ENCODE data around the gene CDH4.

CDH4 gene

DNA sequence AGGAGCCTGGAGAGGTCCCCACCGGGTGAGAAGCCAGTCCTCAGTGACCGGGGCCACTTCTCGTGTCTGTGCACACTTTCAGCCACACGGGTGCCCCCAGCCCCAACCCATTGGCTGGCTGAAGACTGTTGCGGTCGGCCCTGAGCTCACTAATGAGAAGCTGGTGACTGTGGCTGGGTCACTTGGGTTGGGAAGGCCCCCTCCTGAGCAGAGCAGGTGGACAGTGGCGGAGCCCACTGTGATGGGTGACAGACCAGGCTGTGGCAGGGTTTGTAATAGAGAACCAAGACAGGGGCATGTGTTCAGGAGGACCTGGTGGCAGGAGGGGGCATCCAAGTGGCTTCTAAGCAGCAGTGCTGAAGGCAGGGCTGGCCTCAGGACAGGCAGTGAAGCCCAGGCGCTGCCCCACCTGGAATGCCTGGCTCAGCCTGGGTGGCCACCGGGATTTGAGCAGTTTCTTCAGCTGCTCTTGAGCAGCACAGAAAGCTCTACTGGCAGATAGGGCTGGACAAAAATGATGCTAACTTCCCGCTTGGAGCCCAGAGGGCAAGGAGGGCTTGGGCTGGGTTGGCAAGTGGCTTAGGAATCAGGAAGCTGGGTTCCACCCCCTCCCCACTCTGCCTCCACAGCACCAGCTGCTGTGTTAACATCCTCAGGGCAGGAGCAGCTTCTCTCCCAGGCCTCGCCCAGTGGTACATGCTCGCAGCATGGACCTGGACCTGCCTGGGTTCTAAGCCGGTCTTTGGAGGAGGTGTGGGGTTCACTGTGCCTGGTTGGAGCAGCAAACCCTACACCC, 256.4 kb downstream of the CDH4 start:
- Histone ChIP-seq H3K4me2 (ENCODE audit: insufficient read depth, low read length) (no peak overlapping the region), H2AFZ (ENCODE audit: low read depth, low read length) (no peak overlapping the region), H3K79me2 (ENCODE audit: insufficient read depth, low read length) (no peaks in the 10 kb centered on the region), H3K4me3 (ENCODE audit: low read depth in 1 of 2, low read length in 2 of 2) (no peak overlapping the region), H3K36me3 (ENCODE audit: insufficient read depth, low read length) (no peaks in the 10 kb centered on the region), H3K27me3 (ENCODE audit: insufficient read depth, low read length, poor library complexity) (peaks cover 17% of the 10 kb centered on the region), H3K9me3 (ENCODE audit: insufficient read depth, low read length, severe bottlenecking) (no peaks in the 10 kb centered on the region), H3K9ac (ENCODE audit: low read depth, low read length) (no peak overlapping the region), H3K27ac (ENCODE audit: low read length) (no peak overlapping the region), H4K20me1 (ENCODE audit: insufficient read depth, low read length) (0 out of 2 replicates have a peak, but pooled peaks cover 5% of the 10 kb centered on the region), H3K4me1 (ENCODE audit: insufficient read depth, low read length) (no peaks in the 10 kb centered on the region)
- ATAC-seq (ENCODE audit: insufficient read depth, low read depth) = no peak
- DNase-seq = no peak
- TF ChIP-seq, protein P1, sequence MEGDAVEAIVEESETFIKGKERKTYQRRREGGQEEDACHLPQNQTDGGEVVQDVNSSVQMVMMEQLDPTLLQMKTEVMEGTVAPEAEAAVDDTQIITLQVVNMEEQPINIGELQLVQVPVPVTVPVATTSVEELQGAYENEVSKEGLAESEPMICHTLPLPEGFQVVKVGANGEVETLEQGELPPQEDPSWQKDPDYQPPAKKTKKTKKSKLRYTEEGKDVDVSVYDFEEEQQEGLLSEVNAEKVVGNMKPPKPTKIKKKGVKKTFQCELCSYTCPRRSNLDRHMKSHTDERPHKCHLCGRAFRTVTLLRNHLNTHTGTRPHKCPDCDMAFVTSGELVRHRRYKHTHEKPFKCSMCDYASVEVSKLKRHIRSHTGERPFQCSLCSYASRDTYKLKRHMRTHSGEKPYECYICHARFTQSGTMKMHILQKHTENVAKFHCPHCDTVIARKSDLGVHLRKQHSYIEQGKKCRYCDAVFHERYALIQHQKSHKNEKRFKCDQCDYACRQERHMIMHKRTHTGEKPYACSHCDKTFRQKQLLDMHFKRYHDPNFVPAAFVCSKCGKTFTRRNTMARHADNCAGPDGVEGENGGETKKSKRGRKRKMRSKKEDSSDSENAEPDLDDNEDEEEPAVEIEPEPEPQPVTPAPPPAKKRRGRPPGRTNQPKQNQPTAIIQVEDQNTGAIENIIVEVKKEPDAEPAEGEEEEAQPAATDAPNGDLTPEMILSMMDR (IDR thresholded peaks at IDR 0.05; ENCODE audit: borderline replicate concordance, extremely low read depth, low read length, poor library complexity, severe bottlenecking) = no peak
- TF ChIP-seq EZH2 (IDR thresholded peaks at IDR 0.05; ENCODE audit: borderline replicate concordance, low read depth, low read length, severe bottlenecking) = no peak

DNA sequence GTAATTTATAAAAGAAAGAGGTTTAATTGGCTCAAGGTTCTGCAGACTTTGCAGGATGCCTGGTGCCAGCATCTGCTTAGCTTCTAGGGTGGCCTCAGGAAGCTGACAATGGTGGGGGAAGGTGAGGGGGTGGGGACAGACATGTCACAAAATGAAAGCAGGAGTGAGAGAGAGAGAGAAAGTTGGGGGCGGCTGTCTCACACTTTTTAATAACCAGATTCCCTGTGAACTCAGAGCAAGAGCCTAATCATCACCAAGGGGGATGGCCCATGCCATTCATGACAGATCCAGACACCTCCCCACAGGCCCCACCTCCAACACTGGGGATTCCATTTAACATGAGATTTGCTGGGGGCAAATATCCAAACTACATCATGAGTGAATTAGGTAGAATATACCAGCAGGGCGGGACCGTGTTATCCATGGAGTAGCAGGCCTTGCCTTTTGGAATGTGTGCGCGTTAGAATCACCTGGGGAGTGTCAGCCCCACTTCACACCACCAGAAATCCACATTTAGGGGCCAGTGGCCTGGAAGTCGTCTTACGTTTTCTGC, 258.8 kb downstream of the CDH4 start:
- Histone ChIP-seq H3K36me3 (ENCODE audit: insufficient read depth, low read length) (no peaks in the 10 kb centered on the region), H4K20me1 (ENCODE audit: insufficient read depth, low read length) (0 out of 2 replicates have a peak, but pooled peaks cover 5% of the 10 kb centered on the region), H3K4me1 (ENCODE audit: insufficient read depth, low read length) (no peaks in the 10 kb centered on the region), H3K9ac (ENCODE audit: low read depth, low read length) (no peak overlapping the region), H3K27me3 (ENCODE audit: insufficient read depth, low read length, poor library complexity) (peaks cover 17% of the 10 kb centered on the region), H3K4me2 (ENCODE audit: insufficient read depth, low read length) (no peak overlapping the region), H2AFZ (ENCODE audit: low read depth, low read length) (no peak overlapping the region), H3K27ac (ENCODE audit: low read length) (no peak overlapping the region), H3K9me3 (ENCODE audit: insufficient read depth, low read length, severe bottlenecking) (no peaks in the 10 kb centered on the region), H3K4me3 (ENCODE audit: low read depth in 1 of 2, low read length in 2 of 2) (no peak overlapping the region), H3K79me2 (ENCODE audit: insufficient read depth, low read length) (no peaks in the 10 kb centered on the region)
- no peak for DNase-seq
- TF ChIP-seq, protein P1 (IDR thresholded peaks at IDR 0.05; ENCODE audit: borderline replicate concordance, extremely low read depth, low read length, poor library complexity, severe bottlenecking) = no peak
- no peak for TF ChIP-seq EZH2 (IDR thresholded peaks at IDR 0.05; ENCODE audit: borderline replicate concordance, low read depth, low read length, severe bottlenecking)
- no peak for ATAC-seq (ENCODE audit: insufficient read depth, low read depth)

GRCh38 chr20:61512475-61512874, 260.4 kb downstream of the CDH4 start:
- TF ChIP-seq EZH2 (IDR thresholded peaks at IDR 0.05; ENCODE audit: borderline replicate concordance, low read depth, low read length, severe bottlenecking) = no peak
- TF ChIP-seq, protein P1 (IDR thresholded peaks at IDR 0.05; ENCODE audit: borderline replicate concordance, extremely low read depth, low read length, poor library complexity, severe bottlenecking) = no peak
- no peak overlapping the region for H3K4me2 ChIP-seq (ENCODE audit: insufficient read depth, low read length)
- no peak for ATAC-seq (ENCODE audit: insufficient read depth, low read depth)

More at GRCh38 chr20:61512475-61512874, 260.4 kb downstream of the CDH4 start:
- Histone ChIP-seq H3K27me3 (ENCODE audit: insufficient read depth, low read length, poor library complexity) (peaks cover 7% of the 10 kb centered on the region), H3K36me3 (ENCODE audit: insufficient read depth, low read length) (no peaks in the 10 kb centered on the region), H4K20me1 (ENCODE audit: insufficient read depth, low read length) (0 out of 2 replicates have a peak, but pooled peaks cover 5% of the 10 kb centered on the region), H3K79me2 (ENCODE audit: insufficient read depth, low read length) (no peaks in the 10 kb centered on the region), H3K4me1 (ENCODE audit: insufficient read depth, low read length) (no peaks in the 10 kb centered on the region), H2AFZ (ENCODE audit: low read depth, low read length) (no peak overlapping the region), H3K27ac (ENCODE audit: low read length) (no peak overlapping the region), H3K9ac (ENCODE audit: low read depth, low read length) (no peak overlapping the region), H3K9me3 (ENCODE audit: insufficient read depth, low read length, severe bottlenecking) (no peaks in the 10 kb centered on the region), H3K4me3 (ENCODE audit: low read depth in 1 of 2, low read length in 2 of 2) (no peak overlapping the region)
- DNase-seq = no peak
